ENCODE measurements around the gene CLRN3.

Gene CLRN3

DNA sequence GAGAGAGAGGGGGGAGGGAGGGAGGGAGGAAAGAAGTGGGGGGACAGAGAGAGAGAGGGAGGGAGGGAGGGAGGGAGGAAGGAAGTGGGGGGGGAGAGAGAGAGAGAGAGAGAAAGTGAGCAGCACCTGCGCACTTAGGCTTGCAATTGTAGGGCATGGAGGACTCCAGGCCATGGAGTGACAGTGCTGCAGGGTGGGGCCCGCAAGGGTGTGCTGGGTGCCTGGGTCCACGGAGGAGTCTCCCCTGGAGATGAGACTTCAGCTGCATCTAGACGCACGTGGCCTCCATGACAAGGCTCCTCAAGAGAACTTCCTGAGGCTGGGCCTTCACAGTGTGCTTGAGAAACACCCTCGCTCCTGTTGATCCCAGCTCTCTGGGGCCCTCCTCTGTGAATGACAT is 44.5 kb downstream of the CLRN3 start:
- no peak for DNase-seq (ENCODE audit: low read depth in 2 of 2)

DNA sequence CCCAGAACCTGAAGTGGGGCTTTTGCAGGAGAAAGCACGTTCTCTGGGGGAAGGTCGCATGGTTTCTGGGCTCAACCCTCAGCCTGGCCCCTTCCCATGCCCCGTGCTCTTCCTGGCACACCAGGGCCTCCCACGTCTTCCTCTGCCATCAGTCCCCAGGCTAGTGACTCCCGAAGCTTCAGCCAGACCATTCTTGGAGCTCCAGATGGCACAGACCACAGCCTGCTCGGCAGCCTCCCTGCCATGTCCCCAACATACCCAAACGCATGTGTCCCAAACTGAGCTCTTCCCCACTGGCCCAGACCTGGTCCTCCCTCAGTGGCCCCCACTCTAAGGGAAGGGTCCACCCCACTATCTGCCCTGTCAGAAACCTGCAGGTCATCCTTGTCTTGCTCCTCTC is 47.0 kb downstream of the CLRN3 start:
- DNase-seq (ENCODE audit: low read depth in 2 of 2): no peak

DNA sequence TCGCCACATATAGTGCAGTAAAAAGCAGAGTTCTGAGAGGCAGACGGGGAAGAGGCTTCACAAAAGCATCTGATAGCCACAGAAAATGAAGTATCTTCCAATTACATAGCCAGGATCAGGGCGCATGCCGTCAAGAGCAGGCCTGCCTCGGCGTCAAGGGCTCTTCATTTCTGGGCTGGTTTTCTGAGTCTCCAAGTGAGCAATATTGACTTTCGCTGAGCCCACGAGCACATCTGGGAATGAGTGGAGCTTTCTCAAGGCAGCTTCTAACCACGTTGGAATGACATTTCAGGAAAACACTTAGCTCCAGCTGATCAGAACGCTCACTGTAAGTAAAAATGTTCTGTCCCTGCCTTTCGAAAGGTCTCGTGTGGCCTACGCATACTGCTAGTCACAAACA is 51.9 kb downstream of the CLRN3 start:
- DNase-seq (ENCODE audit: low read depth in 2 of 2): no peak

DNA sequence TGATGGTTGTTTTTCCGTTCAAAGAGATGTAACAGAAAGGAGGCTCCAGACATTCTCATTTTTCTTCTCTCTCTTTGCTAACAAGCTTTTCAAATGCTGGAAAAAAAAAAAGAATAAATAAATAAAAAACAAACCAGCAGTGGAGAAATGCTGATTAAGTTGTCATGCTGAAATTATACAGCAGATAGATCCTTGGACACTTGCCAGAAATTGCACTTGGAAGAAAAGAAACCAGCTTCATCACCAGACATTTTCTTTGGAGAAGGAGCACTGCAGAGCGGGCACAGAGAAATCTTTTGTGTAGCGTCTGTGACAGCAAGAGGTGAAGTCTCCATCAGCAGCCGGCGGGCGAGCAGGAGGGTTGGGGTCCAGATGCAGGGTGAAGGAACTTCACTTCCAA is 55.8 kb downstream of the CLRN3 start:
- no peak for DNase-seq (ENCODE audit: low read depth in 2 of 2)

DNA sequence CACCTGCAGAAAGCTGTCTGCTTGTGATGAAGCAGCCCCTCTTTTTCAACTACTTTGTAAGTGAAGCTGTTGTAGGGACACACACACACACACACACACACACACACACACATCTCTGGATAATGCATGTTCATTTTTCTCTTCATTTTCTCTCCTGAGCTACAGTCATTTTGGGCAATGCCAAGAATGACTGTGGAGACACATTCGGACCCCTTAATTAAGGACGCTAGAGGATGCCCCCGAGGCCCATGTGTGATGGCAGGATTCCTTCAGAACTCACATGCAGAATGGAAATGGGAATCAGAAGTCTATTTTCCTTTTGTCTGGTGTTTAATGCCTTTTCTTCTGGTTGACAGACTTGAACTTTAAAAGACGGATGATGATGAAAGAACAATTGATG is 56.6 kb downstream of the CLRN3 start:
- DNase-seq (ENCODE audit: low read depth in 2 of 2): no peak

DNA sequence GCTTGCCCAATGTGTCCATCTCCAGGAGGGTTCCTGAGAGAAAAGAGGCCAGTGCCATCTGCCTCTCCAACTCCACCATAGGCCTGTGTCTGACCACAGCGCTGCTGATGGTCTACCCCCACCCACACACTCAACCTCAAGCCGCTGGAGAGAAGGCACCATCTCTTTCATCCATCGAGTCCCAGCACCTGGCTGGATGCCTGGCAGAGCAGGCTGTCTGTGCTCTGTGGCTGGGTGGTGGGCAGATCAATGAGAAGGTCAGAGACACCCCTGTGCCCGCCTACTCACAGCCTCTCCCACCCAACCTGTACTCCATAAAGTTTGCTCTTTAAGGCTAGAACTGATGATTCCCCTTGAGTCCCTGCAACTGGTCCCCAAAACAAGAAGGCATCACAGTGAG is 58.0 kb downstream of the CLRN3 start:
- DNase-seq (ENCODE audit: low read depth in 2 of 2): no peak

DNA sequence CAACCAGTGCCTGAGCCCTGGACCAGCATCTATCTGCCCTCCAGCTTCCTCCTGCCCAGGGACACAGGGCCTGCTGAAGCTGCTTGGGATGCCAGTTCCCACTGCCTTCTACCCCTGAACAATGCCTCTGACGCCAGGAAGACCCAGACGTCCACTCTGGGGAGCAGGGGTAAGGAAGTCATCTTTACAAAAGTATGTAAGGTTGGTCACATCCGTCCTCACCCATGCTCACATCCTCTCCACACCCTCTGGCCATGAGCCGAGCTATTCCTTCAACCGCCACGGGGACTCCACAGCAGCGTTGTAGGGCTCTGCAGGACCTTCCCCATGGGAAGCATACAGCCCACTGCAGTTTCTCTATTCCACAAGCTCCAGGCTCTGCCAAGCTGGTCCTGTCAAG is 58.5 kb downstream of the CLRN3 start:
- DNase-seq (ENCODE audit: low read depth in 2 of 2): no peak

DNA sequence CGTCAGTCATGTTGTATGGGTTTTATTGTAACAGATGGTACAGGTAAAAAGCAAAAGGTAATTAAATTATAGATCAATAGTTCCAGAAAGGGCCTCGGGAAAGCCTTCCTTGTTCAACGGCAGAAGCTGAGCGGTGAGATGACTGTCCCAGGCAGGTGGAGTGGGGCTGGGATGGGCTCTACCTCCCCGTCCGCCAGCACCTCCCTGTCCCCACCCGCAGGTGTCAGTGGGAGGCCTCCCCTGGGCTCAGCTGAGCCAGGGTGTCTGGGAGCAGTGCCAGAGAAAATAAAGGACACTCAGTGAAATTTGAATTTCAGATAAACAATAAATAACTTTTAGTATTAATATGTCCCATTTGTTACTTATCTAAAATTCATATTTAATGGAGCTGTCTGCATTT is 58.9 kb downstream of the CLRN3 start:
- no peak for DNase-seq (ENCODE audit: low read depth in 2 of 2)

DNA sequence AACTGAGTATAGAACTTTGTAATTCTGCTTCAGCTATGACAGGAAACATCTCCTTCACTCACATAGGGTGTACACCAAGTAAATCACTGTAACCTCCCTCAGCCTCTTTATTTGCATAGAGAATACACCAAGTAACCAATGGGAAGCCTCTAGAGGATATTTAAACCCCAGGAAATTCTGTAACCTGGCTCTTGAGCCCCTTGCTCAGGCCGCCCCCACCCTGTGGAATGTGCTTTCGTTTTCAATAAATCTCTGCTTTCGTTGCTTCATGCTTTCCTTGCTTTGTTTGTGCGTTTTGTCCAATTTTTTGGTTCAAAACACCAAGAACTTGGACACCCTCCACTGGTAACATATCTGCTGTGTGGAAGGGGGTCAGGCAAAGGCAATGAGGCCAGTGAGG is 60.2 kb downstream of the CLRN3 start:
- no peak for DNase-seq (ENCODE audit: low read depth in 2 of 2)

DNA sequence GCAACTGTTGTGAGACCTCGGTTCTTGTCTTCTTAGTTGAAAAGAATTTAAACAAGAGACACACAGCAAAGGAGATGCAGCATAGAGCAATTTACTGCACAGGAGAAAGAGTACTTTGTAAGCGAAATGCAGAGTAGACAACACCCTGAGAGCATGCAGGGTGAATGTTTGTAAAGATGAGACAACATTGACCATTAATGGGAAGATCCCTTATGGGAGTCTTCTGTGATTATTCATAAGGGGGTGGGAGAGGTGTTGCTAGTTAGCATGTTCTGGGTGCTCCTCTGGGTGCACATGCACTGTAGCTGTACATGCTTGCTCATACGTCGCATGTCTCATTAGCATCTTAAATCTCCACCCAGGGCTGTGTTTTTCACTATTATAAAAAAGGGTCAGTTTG is 62.3 kb downstream of the CLRN3 start:
- no peak for DNase-seq (ENCODE audit: low read depth in 2 of 2)
